GM21576 (cell line): ENCODE data around the gene FES.

ENCODE experiments used
- ATAC-seq: cut with Tn5 transposase; IDR thresholded peaks from one replicate; pipeline ENCODE4 v1.9.1; 2021; ENCODE audit warnings: mild to moderate bottlenecking, moderate library complexity; ENCODE audit not compliant: unreplicated experiment

FES gene

GRCh38 chr15:90875549-90875981 lies 8.7 kb upstream of the FES start:
- ATAC-seq = no peak

- ATAC-seq = no peak
Measured at GRCh38 chr15:90876046-90876445, 8.3 kb upstream of the FES start.

- ATAC-seq = no peak
Measured at GRCh38 chr15:90876512-90877170, 7.7 kb upstream of the FES start.

- no peak for ATAC-seq
Measured at GRCh38 chr15:90877315-90877714, 7.0 kb upstream of the FES start.

- no peak for ATAC-seq
Measured at GRCh38 chr15:90877996-90878395, 6.3 kb upstream of the FES start.

GRCh38 chr15:90878660-90879059 lies 5.6 kb upstream of the FES start:
- ATAC-seq = no peak

GRCh38 chr15:90879730-90880366 lies 4.5 kb upstream of the FES start:
- ATAC-seq = no peak

GRCh38 chr15:90880381-90881145 lies 3.7 kb upstream of the FES start:
- ATAC-seq = no peak

GRCh38 chr15:90881181-90881977 lies 2.9 kb upstream of the FES start:
- no peak for ATAC-seq

GRCh38 chr15:90881978-90882721 lies 2.2 kb upstream of the FES start:
- ATAC-seq = no peak

- ATAC-seq = no peak
Measured at GRCh38 chr15:90882781-90883525, 1.4 kb upstream of the FES start.

GRCh38 chr15:90883526-90883975 lies 753 bp upstream of the FES start:
- ATAC-seq = no peak

- ATAC-seq = no peak
Measured at GRCh38 chr15:90884719-90885431, 571 bp downstream of the FES start.

- ATAC-seq = peak; percentile 41
Measured at GRCh38 chr15:90885432-90886290, 1.4 kb downstream of the FES start.

- no peak for ATAC-seq
Measured at GRCh38 chr15:90886291-90886614, 1.9 kb downstream of the FES start.

- no peak for ATAC-seq
Measured at GRCh38 chr15:90887037-90887481, 2.8 kb downstream of the FES start.

- ATAC-seq = no peak
Measured at GRCh38 chr15:90889313-90889730, 5.0 kb downstream of the FES start.
